Suprapubic skin (tissue), 3 donors: ENCODE data around the gene ARID1B.

Source experiments
- POLR2AphosphoS5 ChIP-seq, 3 donors: sonication (generic); formaldehyde crosslinking; IDR thresholded peaks; one replicate each; pipeline ENCODE4 v1.6.1; 2017; ENCODE audit warnings: antibody characterized with exemption in 3 of 3
- TF ChIP-seq, protein P1 (sequence below), 2 donors: fragments of 200-600 bp in 1 of 2; fragments of 450-650 bp in 1 of 2; sonication (generic) in 1 of 2; IDR thresholded peaks; one replicate each; pipeline ENCODE4 v1.5.1; 2016 to 2019; ENCODE audit warnings: antibody characterized with exemption in 2 of 2, mild to moderate bottlenecking in 1 of 2, moderate library complexity in 1 of 2

- TF ChIP-seq, protein P1, sequence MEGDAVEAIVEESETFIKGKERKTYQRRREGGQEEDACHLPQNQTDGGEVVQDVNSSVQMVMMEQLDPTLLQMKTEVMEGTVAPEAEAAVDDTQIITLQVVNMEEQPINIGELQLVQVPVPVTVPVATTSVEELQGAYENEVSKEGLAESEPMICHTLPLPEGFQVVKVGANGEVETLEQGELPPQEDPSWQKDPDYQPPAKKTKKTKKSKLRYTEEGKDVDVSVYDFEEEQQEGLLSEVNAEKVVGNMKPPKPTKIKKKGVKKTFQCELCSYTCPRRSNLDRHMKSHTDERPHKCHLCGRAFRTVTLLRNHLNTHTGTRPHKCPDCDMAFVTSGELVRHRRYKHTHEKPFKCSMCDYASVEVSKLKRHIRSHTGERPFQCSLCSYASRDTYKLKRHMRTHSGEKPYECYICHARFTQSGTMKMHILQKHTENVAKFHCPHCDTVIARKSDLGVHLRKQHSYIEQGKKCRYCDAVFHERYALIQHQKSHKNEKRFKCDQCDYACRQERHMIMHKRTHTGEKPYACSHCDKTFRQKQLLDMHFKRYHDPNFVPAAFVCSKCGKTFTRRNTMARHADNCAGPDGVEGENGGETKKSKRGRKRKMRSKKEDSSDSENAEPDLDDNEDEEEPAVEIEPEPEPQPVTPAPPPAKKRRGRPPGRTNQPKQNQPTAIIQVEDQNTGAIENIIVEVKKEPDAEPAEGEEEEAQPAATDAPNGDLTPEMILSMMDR (IDR thresholded peaks at IDR 0.05): no peak
- TF ChIP-seq POLR2AphosphoS5 (IDR thresholded peaks at IDR 0.05): no peak
Measured at GRCh38 chr6:157005940-157006339, 228.8 kb downstream of the ARID1B start.
